Psoas muscle (tissue), 8 donors: ENCODE measurements around the gene FBXO10. TPM values are rescaled to one million over a fixed set of nuclear protein-coding genes. Genes with fewer than 3 reads are reported as not detected.

Experiments used
- ATAC-seq, 4 donors: fragments of 200-7000 bp; cut with Tn5 transposase; one replicate each; pipeline ENCODE4 v1.9.1; 2020; ENCODE audit warnings: moderate library complexity in 3 of 4, mild to moderate bottlenecking in 2 of 4
- DNase-seq, 2 donors: peaks; one replicate each; pipeline ENCODE4 v3.0.0-alpha.2; 2020
- H3K27ac ChIP-seq: fragments of 200-600 bp; one replicate; pipeline ENCODE4 v1.8.0; 2022
- H3K27me3 ChIP-seq, 3 donors: fragments of 200-600 bp in 1 of 3; one replicate each; pipeline versions ENCODE4 v1.6.1 to v1.8.0; 2013 to 2022; ENCODE audit warnings: low read length in 2 of 3, mild to moderate bottlenecking in 2 of 3, moderate library complexity in 1 of 3; ENCODE audit not compliant: insufficient read depth in 3 of 3
- H3K36me3 ChIP-seq, 2 donors: fragments of 200-600 bp in 1 of 2; one replicate each; pipeline versions ENCODE4 v1.6.1 to v1.8.0; 2013 to 2022; ENCODE audit warnings: low read depth in 1 of 2, mild to moderate bottlenecking in 1 of 2, moderate library complexity in 1 of 2; ENCODE audit not compliant: insufficient read depth in 1 of 2
- H3K4me1 ChIP-seq: fragments of 200-600 bp; one replicate; pipeline ENCODE4 v1.8.0; 2022
- H3K4me3 ChIP-seq: fragments of 200-600 bp; one replicate; pipeline ENCODE4 v1.8.0; 2022; ENCODE audit warnings: mild to moderate bottlenecking
- H3K9me3 ChIP-seq: fragments of 200-600 bp; one replicate; pipeline ENCODE4 v1.8.0; 2022
- WGBS, 3 donors: extraction: QIAGEN DNeasy Blood & Tissue Kit; methylation state at CpG; one replicate each; pipeline versions ENCODE4 v1.1.6 to v1.1.7; 2013; 5-methylcytosine and 5-hydroxymethylcytosine counted together
- intact Hi-C, 2 donors: fragments of 100-400 bp; cut with DNase I; formaldehyde crosslinking; loops; one replicate each; pipeline versions ENCODE4 v1.11.0 to v1.14.2; 2022
- polyA plus RNA-seq, 3 donors: library from polyadenylated mRNA; stranded (reverse); fragments of 200-250 nt; gene quantifications; one replicate each; pipeline ENCODE4 v1.2.3, GENCODE V29; 2013
- total RNA-seq, 4 donors: library from RNA; stranded (reverse); fragmentation: NEBNext Ultra II Directional in 2 of 4; extraction: Animal tissue kit (Norgen Biotek cat#: 25700) in 2 of 4; gene quantifications; one replicate each; pipeline versions ENCODE4 v1.2.1 to v1.2.4, GENCODE V29; 2021 to 2023
- TF ChIP-seq, protein P1 (sequence below): fragments of 200-600 bp; IDR thresholded peaks from one replicate; pipeline ENCODE4 v1.8.0; 2022; ENCODE audit warnings: antibody characterized with exemption
- donor health status: healthy with polysubstance abuse.
- donor health status: DM: no; HTN: no; CAD: no; lungs with moderate emphysema.
- donor health status: Bipolar disorder and iron deficiency.
- donor health status: healthy.
- donor health status: DM: yes; HTN: yes; CAD: no.
- donor health status: DM: no; HTN: no; CAD: no.
- donor health status: DM: no; HTN: no; CAD: no.
- donor health status: DM: yes; HTN: yes; CAD: no.

FBXO10 gene
- total and polyA plus RNA-seq, 7 donors = 12.1 to 90.4 (median 31.7) TPM

- DNase-seq (no peak), ATAC-seq (no peak)
- H3K4me3 ChIP-seq = no peak overlapping the region
- no peaks in the 10 kb centered on the region for H3K9me3 ChIP-seq
- no peaks in the 10 kb centered on the region for H3K27me3 ChIP-seq
- intact Hi-C loops = no loop called here
- no peaks in the 10 kb centered on the region for H3K4me1 ChIP-seq
- 90 to 97% (median 92%) methylated on average over 2 of the region's 2 CpGs for WGBS, 3 donors
- no peak overlapping the region for H3K27ac ChIP-seq
- peaks cover 7 to 100% of the 10 kb centered on the region in 2 donors for H3K36me3 ChIP-seq
- TF ChIP-seq, protein P1, sequence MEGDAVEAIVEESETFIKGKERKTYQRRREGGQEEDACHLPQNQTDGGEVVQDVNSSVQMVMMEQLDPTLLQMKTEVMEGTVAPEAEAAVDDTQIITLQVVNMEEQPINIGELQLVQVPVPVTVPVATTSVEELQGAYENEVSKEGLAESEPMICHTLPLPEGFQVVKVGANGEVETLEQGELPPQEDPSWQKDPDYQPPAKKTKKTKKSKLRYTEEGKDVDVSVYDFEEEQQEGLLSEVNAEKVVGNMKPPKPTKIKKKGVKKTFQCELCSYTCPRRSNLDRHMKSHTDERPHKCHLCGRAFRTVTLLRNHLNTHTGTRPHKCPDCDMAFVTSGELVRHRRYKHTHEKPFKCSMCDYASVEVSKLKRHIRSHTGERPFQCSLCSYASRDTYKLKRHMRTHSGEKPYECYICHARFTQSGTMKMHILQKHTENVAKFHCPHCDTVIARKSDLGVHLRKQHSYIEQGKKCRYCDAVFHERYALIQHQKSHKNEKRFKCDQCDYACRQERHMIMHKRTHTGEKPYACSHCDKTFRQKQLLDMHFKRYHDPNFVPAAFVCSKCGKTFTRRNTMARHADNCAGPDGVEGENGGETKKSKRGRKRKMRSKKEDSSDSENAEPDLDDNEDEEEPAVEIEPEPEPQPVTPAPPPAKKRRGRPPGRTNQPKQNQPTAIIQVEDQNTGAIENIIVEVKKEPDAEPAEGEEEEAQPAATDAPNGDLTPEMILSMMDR = no peak
Measured at GRCh38 chr9:37522971-37523370, 53.2 kb downstream of the FBXO10 start.

DNA sequence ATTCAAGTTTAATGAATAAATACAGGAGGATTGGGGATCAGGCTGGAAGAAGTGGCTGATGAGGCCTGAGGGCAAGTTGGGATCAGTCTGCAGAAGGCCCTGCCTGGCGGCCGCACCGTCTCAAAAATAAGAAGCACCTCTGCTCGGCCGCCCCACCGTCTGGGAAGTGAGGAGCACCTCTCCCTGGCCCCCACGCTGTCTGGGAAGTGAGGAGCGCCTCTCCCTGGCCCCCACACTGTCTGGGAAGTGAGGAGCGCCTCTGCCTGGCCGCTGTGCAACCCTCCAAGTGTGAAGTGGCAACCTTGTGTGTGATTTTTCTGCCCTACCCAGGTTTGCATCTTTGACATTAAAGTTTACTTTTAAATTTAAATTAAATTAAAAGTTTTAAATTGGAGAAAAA lies 55.1 kb downstream of the FBXO10 start:
- Histone ChIP-seq H3K27ac (no peak overlapping the region), H3K36me3 (peaks cover 4 to 98% of the 10 kb centered on the region in 2 donors), H3K4me1 (no peaks in the 10 kb centered on the region), H3K27me3 (no peaks in the 10 kb centered on the region), H3K9me3 (no peaks in the 10 kb centered on the region), H3K4me3 (no peak overlapping the region)
- ATAC-seq = no peak
- TF ChIP-seq, protein P1 = no peak
- no peak for DNase-seq
- intact Hi-C loops = no loop called here
- WGBS, 3 donors = 90 to 92% (median 92%) methylated on average over 10 of the region's 10 CpGs

DNA sequence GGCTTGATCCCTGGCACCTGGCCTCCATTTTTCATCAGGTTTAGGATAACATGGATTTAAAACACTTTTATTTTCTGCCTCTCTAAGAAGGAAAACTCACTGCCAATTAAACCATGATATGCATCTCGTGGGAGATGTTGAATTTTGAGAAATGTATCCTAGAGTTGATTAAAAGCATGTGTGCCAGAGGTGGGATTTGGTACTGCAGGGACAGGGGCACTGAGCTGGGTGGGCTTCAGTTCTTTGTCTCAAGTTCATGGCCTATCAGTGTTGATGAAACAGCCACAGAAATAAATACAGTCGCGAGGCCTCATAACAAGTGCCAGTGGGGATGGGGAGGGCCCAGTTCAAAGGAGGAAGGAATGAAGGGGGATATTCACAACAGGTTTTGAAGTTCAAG lies 55.5 kb downstream of the FBXO10 start:
- H3K4me1 ChIP-seq = no peaks in the 10 kb centered on the region
- H3K9me3 ChIP-seq = no peaks in the 10 kb centered on the region
- no peak for DNase-seq
- 58 to 74% (median 65%) methylated on average over 3 of the region's 3 CpGs for WGBS, 3 donors
- ATAC-seq = no peak
- H3K27ac ChIP-seq = no peak overlapping the region
- H3K36me3 ChIP-seq = peaks cover 4 to 98% of the 10 kb centered on the region in 2 donors
- intact Hi-C loops = no loop called here
- H3K27me3 ChIP-seq = no peaks in the 10 kb centered on the region
- H3K4me3 ChIP-seq = no peak overlapping the region
- TF ChIP-seq, protein P1 = no peak

- H3K9me3 ChIP-seq = no peaks in the 10 kb centered on the region
- 70 to 81% (median 75%) methylated on average over 13 of the region's 13 CpGs for WGBS, 3 donors
- DNase-seq (no peak), ATAC-seq (peak in 1 of 4 donors; percentile 40)
- H3K36me3 ChIP-seq = peaks cover 0 to 96% of the 10 kb centered on the region in 2 donors
- no peak overlapping the region for H3K4me3 ChIP-seq
- H3K27ac ChIP-seq = no peak overlapping the region
- no peaks in the 10 kb centered on the region for H3K4me1 ChIP-seq
- intact Hi-C loops = no loop called here
- TF ChIP-seq, protein P1 = no peak
- H3K27me3 ChIP-seq = no peaks in the 10 kb centered on the region
Measured at GRCh38 chr9:37517923-37518322, 58.3 kb downstream of the FBXO10 start.

GRCh38 chr9:37515620-37516258 lies 60.4 kb downstream of the FBXO10 start:
- H3K36me3 ChIP-seq = peaks cover 0 to 96% of the 10 kb centered on the region in 2 donors
- H3K27ac ChIP-seq = no peak overlapping the region
- ATAC-seq (no peak), DNase-seq (no peak)
- no peaks in the 10 kb centered on the region for H3K9me3 ChIP-seq
- no peaks in the 10 kb centered on the region for H3K27me3 ChIP-seq
- no peaks in the 10 kb centered on the region for H3K4me1 ChIP-seq
- 81 to 85% (median 83%) methylated on average over 14 of the region's 14 CpGs for WGBS, 3 donors
- no peak overlapping the region for H3K4me3 ChIP-seq
- TF ChIP-seq, protein P1 = no peak
- intact Hi-C loops = no loop called here
